Dendritic cell treated with granulocyte-macrophage colony-stimulating factor and Interleukin-4, amounts not matched to agents 40 ng/mL and 50 ng/mL, for 4 days (primary cell): ENCODE data around the gene CCSER2.
A peak's percentile ranks its signal among the peaks of the same experiment; 100 is the strongest.
"Not testable (repeated sequence)": the region's sequence is repeated elsewhere in the genome, so short reads cannot be mapped to it uniquely, and the experiment has no call there.

Experiments
- H3K27ac Mint-ChIP-seq: one replicate; pipeline ENCODE4 v1.8.0; 2022; ENCODE audit warnings: mild to moderate bottlenecking, mixed read lengths
- H3K27me3 Mint-ChIP-seq: one replicate; pipeline ENCODE4 v1.8.0; 2022; ENCODE audit warnings: mild to moderate bottlenecking, mixed read lengths
- H3K36me3 Mint-ChIP-seq: one replicate; pipeline ENCODE4 v1.8.0; 2022; ENCODE audit warnings: low read depth, mixed read lengths
- H3K4me1 Mint-ChIP-seq: one replicate; pipeline ENCODE4 v1.8.0; 2022; ENCODE audit warnings: low read depth, mixed read lengths
- H3K4me3 Mint-ChIP-seq: one replicate; pipeline ENCODE4 v1.8.0; 2022; ENCODE audit warnings: mild to moderate bottlenecking, moderate library complexity, mixed read lengths
- H3K9me3 Mint-ChIP-seq: one replicate; pipeline ENCODE4 v1.8.0; 2022; ENCODE audit warnings: mixed read lengths
- intact Hi-C: fragments of 100-400 bp; cut with micrococcal nuclease; formaldehyde crosslinking; loops from one replicate; pipeline ENCODE4 v1.15.0; 2022

The CCSER2 gene

DNA sequence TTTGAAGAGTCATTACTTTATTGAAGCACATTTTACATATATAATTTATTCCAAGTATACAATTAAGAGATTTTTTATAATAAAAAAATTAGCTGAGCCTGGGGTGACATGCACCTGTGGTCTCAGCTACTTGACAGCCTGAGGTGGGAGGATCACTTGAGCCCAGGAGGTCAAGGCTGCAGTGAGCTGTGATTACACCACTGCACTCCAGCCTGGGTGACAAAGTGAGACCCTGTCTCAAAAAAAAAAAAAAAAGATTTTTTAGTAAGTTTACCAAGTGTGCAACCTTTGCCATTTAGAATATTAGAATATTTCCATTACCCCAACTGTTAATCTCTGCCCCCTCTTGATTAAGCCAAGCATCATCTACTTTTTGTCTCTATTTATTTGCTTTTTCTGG lies 196.0 kb downstream of the CCSER2 start:
- H3K27ac Mint-ChIP-seq: no peak overlapping the region
- H3K27me3 Mint-ChIP-seq: peaks cover 1% of the 10 kb centered on the region
- no peak overlapping the region for H3K4me3 Mint-ChIP-seq
- H3K9me3 Mint-ChIP-seq: peaks cover 15% of the 10 kb centered on the region
- H3K4me1 Mint-ChIP-seq: no peaks in the 10 kb centered on the region
- H3K36me3 Mint-ChIP-seq: no peaks in the 10 kb centered on the region
- intact Hi-C loops: no loop called here

- intact Hi-C loops: no loop called here
- Mint-ChIP-seq H3K9me3 (peaks cover 15% of the 10 kb centered on the region), H3K27ac (no peak overlapping the region), H3K4me3 (no peak overlapping the region), H3K4me1 (no peaks in the 10 kb centered on the region), H3K36me3 (no peaks in the 10 kb centered on the region), H3K27me3 (peaks cover 1% of the 10 kb centered on the region)
Observed at GRCh38 chr10:84525120-84525806, 196.9 kb downstream of the CCSER2 start.

DNA sequence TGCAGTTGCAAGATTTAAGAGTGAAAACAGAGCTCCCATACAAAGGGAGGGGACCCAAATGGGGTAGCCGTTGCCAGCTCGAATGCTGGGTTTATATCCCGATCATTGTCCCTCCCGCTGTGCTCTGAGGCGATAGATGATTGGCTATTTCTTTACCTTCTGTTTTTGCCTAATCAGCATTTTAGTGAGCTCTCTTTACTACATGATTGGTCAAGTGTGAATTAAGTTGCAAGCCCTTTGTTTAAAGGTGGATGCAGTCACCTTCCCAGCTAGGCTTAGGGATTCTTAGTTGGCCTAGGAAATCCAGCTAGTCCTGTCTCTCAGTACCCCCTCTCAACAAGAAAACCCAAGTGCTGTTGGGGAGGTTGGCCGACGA lies 197.4 kb downstream of the CCSER2 start:
- intact Hi-C loops, H3K27me3 Mint-ChIP-seq, H3K4me1 Mint-ChIP-seq, H3K36me3 Mint-ChIP-seq, H3K27ac Mint-ChIP-seq, H3K4me3 Mint-ChIP-seq: not testable (repeated sequence)
- H3K9me3 Mint-ChIP-seq: peaks cover 15% of the 10 kb centered on the region

- H3K9me3 Mint-ChIP-seq: peaks cover 15% of the 10 kb centered on the region
- H3K27me3 Mint-ChIP-seq, H3K36me3 Mint-ChIP-seq, H3K4me3 Mint-ChIP-seq, H3K27ac Mint-ChIP-seq, intact Hi-C loops, H3K4me1 Mint-ChIP-seq: not testable (repeated sequence)
Observed at GRCh38 chr10:84527386-84527785, 199.0 kb downstream of the CCSER2 start.

- H3K4me3 Mint-ChIP-seq, H3K27ac Mint-ChIP-seq, H3K36me3 Mint-ChIP-seq, H3K27me3 Mint-ChIP-seq, intact Hi-C loops, H3K4me1 Mint-ChIP-seq: not testable (repeated sequence)
- H3K9me3 Mint-ChIP-seq: peaks cover 15% of the 10 kb centered on the region
Observed at GRCh38 chr10:84528526-84528925, 200.1 kb downstream of the CCSER2 start.

- intact Hi-C loops: no loop called here
- Mint-ChIP-seq H3K4me3 (no peak overlapping the region), H3K9me3 (peaks cover 7% of the 10 kb centered on the region), H3K4me1 (no peaks in the 10 kb centered on the region), H3K27ac (no peak overlapping the region), H3K36me3 (no peaks in the 10 kb centered on the region), H3K27me3 (no peaks in the 10 kb centered on the region)
Observed at GRCh38 chr10:84530724-84531325, 202.4 kb downstream of the CCSER2 start.

DNA sequence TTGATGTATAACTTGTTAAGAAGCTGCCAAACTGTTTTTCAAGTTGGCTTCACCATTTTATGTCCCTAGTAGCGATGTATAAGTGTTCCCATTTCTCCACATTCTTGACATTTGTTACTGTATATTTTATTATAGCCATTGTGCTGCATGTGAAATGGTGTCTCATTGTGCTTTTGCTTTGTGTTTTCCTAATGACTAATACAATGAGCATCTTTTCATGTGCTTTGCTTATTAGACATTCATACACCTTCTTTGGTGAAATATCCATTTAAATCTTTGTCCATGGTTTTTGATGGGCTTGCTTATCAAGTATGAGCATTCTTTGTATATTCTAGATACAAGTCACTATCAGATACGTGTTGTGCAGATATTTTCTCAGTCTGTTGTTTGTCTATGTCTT lies 203.0 kb downstream of the CCSER2 start:
- intact Hi-C loops: no loop called here

DNA sequence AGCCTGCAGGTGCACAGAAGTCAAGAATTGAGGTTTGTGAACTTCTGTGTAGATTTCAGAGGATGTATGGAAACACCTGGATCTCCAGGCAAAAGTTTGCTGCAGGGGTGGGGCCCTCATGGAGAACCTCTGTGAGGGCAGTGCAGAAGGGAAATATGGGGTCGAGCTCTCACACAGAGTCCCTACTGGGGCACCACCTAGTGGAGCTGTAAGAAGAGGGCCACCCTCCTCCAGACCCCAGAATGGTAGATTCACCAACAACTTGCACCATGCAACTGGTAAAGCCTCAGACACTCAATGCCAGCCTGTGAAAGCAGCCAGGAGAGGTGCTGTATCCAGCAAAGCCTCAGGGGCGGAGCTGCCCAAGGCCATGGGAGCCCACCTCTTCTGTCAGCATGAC lies 205.8 kb downstream of the CCSER2 start:
- no peaks in the 10 kb centered on the region for H3K9me3 Mint-ChIP-seq
- peaks cover 5% of the 10 kb centered on the region for H3K27me3 Mint-ChIP-seq
- H3K4me3 Mint-ChIP-seq: no peak overlapping the region
- H3K4me1 Mint-ChIP-seq: peaks cover 5% of the 10 kb centered on the region
- intact Hi-C loops: no loop called here
- H3K36me3 Mint-ChIP-seq: no peaks in the 10 kb centered on the region
- no peak overlapping the region for H3K27ac Mint-ChIP-seq

More for the DNA sequence above, 203.0 kb downstream of the CCSER2 start:
- H3K4me3 Mint-ChIP-seq: no peak overlapping the region
- no peaks in the 10 kb centered on the region for H3K27me3 Mint-ChIP-seq
- no peaks in the 10 kb centered on the region for H3K36me3 Mint-ChIP-seq
- H3K4me1 Mint-ChIP-seq: no peaks in the 10 kb centered on the region
- H3K27ac Mint-ChIP-seq: no peak overlapping the region
- peaks cover 1% of the 10 kb centered on the region for H3K9me3 Mint-ChIP-seq

GRCh38 chr10:84537447-84537931 lies 209.1 kb downstream of the CCSER2 start:
- Mint-ChIP-seq H3K27ac (no peak overlapping the region), H3K9me3 (no peaks in the 10 kb centered on the region), H3K36me3 (no peaks in the 10 kb centered on the region), H3K4me1 (peaks cover 15% of the 10 kb centered on the region), H3K4me3 (no peak overlapping the region), H3K27me3 (peaks cover 31% of the 10 kb centered on the region)
- intact Hi-C loops: loop anchor here (1.0 to 2.0 kb wide), 3 partner anchors 162 to 273 kb away; no protein-coding TSS in a partner anchor

DNA sequence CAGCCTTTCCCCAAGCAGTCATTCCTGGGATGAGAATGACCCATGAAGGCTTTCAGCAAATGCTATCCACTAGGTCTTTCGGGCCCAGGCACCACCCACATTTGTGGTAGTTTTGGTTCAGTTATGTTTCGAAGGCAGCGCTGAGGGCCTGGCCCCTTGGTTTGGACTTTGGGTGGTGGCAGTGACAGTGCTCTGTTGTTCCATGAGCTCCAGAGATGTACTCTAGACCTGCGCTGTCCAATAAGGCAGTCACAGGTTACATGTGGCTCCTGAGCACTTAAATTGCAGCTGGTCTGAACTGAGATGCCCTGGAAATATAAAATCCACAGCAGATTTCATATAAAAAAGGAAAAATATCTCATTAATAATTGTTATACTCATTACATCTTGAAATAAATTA lies 209.6 kb downstream of the CCSER2 start:
- Mint-ChIP-seq H3K27me3 (peaks cover 34% of the 10 kb centered on the region), H3K36me3 (no peaks in the 10 kb centered on the region), H3K4me1 (peaks cover 15% of the 10 kb centered on the region), H3K4me3 (no peak overlapping the region), H3K9me3 (no peaks in the 10 kb centered on the region), H3K27ac (no peak overlapping the region)
- intact Hi-C loops: no loop called here

- H3K27me3 Mint-ChIP-seq: peaks cover 36% of the 10 kb centered on the region
- H3K4me1 Mint-ChIP-seq: peaks cover 15% of the 10 kb centered on the region
- H3K9me3 Mint-ChIP-seq: no peaks in the 10 kb centered on the region
- H3K36me3 Mint-ChIP-seq: no peaks in the 10 kb centered on the region
- intact Hi-C loops: no loop called here
- H3K27ac Mint-ChIP-seq: no peak overlapping the region
- no peak overlapping the region for H3K4me3 Mint-ChIP-seq
Observed at GRCh38 chr10:84539216-84539615, 210.8 kb downstream of the CCSER2 start.

DNA sequence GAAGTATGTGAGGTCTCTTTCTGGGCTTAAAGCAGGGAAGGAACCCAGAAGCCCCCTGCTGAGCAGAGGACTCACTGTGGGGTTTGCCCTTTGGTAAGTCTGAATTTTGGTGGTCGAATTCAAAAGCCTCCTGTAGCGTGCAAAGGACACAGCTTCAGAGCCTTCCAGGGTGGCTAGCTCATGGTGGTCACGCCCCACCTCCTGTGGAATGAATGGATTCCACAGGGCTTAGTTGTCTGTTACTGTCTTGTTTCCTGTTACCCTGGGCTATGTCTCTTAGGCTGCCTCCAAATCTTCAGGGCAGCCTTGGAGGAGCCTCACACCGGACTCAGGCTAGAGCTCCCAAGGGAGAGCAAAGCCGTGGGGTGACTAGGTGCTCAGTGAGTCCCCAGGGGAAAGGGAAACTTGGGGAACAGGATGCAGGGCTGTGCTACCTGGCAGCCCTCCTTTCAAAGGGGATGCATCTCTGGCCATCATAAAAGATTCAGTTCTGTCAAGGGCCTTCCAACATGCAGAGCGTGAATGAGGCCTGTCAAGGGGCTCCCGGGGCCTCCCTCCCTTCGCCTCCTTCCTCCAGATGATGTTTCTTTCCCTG lies 211.7 kb downstream of the CCSER2 start:
- H3K27me3 Mint-ChIP-seq: peaks cover 36% of the 10 kb centered on the region
- peaks cover 15% of the 10 kb centered on the region for H3K4me1 Mint-ChIP-seq
- intact Hi-C loops: loop anchor here (10.0 kb wide), 1 partner anchor 1835 kb away; no protein-coding TSS in a partner anchor

DNA sequence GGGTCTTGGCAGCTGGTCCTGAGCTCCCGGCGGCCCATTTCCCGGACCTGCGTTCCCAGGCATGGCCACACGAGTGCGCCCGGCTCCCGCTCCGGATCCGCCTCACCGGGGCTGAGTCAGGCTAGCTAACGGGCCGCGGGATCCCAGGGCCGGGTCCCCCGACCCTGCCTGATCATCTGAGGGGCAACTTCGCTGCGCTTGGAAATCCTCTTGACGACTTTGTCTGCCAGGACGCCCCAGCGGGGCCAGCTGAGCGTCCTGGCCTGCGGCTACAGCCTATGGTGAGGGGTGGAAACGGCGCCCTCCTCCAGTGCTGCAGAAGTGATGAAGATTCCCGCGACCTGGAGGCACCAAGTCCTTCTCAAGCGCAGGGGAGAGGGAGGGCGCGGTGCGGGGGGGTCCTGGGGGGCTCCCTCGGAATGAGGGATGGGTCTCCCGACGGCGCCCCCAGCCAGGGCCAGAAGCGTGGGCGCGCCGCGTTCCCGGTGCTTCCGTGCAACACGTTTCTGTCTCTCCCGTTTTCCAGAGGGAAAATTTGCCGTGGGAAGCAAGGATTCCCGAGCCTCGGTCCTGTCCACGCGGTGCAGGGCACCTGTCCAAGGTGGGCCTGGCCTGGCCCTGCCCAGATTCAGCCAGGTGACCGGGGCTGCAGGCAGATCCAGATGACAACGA lies 212.4 kb downstream of the CCSER2 start:
- intact Hi-C loops: loop anchor here (10.0 kb wide), 1 partner anchor 1834 kb away; no protein-coding TSS in a partner anchor
- Mint-ChIP-seq H3K4me3 (peak overlapping the region; percentile 17), H3K4me1 (peaks cover 15% of the 10 kb centered on the region), H3K36me3 (no peaks in the 10 kb centered on the region), H3K27me3 (peaks cover 36% of the 10 kb centered on the region), H3K27ac (no peak overlapping the region), H3K9me3 (no peaks in the 10 kb centered on the region)

More for the DNA sequence above, 211.7 kb downstream of the CCSER2 start:
- H3K9me3 Mint-ChIP-seq: no peaks in the 10 kb centered on the region
- no peaks in the 10 kb centered on the region for H3K36me3 Mint-ChIP-seq
- no peak overlapping the region for H3K27ac Mint-ChIP-seq
- H3K4me3 Mint-ChIP-seq: no peak overlapping the region

DNA sequence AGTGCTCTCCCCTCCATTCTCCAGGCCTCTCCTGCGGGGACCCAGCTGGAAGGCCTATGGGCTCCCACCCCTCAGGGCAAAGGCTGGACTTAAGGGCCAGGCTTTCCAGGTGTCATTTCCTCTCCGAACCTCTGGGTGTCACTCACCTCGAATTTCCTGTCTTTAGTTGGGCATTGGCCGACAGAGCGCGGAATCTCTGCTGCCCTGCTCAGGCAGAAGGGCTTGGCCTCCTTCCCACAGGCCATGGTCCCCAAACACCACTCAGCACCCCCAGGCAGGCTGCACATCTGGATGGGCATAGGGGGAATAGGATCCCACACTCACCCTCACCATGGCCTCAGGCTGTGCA lies 212.9 kb downstream of the CCSER2 start:
- H3K27ac Mint-ChIP-seq: no peak overlapping the region
- no peaks in the 10 kb centered on the region for H3K9me3 Mint-ChIP-seq
- H3K27me3 Mint-ChIP-seq: peaks cover 39% of the 10 kb centered on the region
- H3K4me3 Mint-ChIP-seq: peak overlapping the region; percentile 17
- intact Hi-C loops: loop anchor here (10.0 kb wide), 1 partner anchor 1834 kb away; no protein-coding TSS in a partner anchor
- H3K36me3 Mint-ChIP-seq: no peaks in the 10 kb centered on the region
- H3K4me1 Mint-ChIP-seq: peaks cover 15% of the 10 kb centered on the region
